ENCODE measurements around the gene PDE3B.

DNA sequence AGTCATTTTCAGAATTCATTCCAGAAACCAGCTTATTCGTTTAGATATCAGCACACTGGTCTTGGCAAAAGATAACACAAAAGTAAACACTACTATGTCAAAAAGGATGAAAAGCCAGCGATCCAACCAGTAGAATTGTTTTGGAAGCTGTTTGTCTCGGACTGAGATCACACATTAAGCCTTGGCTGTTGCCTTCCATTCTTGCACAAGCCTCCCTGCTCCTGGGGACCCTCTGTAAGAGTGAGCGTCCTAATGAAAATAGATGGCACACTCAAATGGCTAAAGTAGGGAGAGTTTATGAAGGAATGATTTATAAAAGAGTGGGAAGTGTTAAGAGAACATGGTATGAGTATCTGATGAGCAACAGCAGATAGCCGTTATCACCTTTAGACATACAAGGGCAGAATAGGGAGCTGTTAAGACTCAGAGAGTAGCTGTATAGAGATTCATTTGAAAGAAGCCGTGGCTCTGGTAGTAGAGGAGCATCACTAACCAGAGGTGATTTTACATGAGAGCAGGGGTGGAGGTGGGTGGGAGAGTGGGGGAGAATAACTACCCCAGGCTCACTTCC, 25.2 kb downstream of the PDE3B start:
- TF ChIP-seq, protein P1, sequence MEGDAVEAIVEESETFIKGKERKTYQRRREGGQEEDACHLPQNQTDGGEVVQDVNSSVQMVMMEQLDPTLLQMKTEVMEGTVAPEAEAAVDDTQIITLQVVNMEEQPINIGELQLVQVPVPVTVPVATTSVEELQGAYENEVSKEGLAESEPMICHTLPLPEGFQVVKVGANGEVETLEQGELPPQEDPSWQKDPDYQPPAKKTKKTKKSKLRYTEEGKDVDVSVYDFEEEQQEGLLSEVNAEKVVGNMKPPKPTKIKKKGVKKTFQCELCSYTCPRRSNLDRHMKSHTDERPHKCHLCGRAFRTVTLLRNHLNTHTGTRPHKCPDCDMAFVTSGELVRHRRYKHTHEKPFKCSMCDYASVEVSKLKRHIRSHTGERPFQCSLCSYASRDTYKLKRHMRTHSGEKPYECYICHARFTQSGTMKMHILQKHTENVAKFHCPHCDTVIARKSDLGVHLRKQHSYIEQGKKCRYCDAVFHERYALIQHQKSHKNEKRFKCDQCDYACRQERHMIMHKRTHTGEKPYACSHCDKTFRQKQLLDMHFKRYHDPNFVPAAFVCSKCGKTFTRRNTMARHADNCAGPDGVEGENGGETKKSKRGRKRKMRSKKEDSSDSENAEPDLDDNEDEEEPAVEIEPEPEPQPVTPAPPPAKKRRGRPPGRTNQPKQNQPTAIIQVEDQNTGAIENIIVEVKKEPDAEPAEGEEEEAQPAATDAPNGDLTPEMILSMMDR (IDR thresholded peaks at IDR 0.05; ENCODE audit: low read depth, low read length): no peak
- no peak for TF ChIP-seq EZH2phosphoT487 (IDR thresholded peaks at IDR 0.05; ENCODE audit: low read depth)
